IMR-90 (cell line): ENCODE data around the gene MEF2A. TPM values are rescaled to one million over a fixed set of nuclear protein-coding genes. Genes with fewer than 3 reads are reported as not detected.

Experiments
- ATAC-seq: fragments of 200-7000 bp; cut with Tn5 transposase; 2 replicates; pipeline ENCODE4 v1.9.1; 2020; ENCODE audit warnings: low read depth, mild to moderate bottlenecking, moderate library complexity
- BruUV-seq: library from RNA; stranded (reverse); fragments of 400-500 nt; replicated peaks from 2 replicates; lab custom pipeline; 2021; lab: Mats Ljungman, UMichigan
- CTCF ChIA-PET: fragments of 300-600 bp; formaldehyde crosslinking; extraction: SDS; loops from one replicate; lab custom pipeline; 2021; ENCODE audit warnings: antibody characterized with exemption; lab: Yijun Ruan, JAX
- POLR2A ChIA-PET: fragments of 300-600 bp; sonication (Branson Sonifier 250); formaldehyde crosslinking; loops from one replicate; lab custom pipeline; 2022; ENCODE audit warnings: antibody characterized with exemption; ENCODE audit not compliant: unreplicated experiment; lab: Charles Lee
- DNase-seq: peaks from one replicate; pipeline ENCODE4 v3.0.0; 2013
- H2AFZ ChIP-seq: replicated peaks from 2 replicates; pipeline ENCODE3; 2013; ENCODE audit warnings: low read length, mild to moderate bottlenecking; ENCODE audit not compliant: poor library complexity
- H2AK5ac ChIP-seq: 2 replicates; pipeline ENCODE4 v1.6.1; 2013; ENCODE audit warnings: low read depth, low read length, inconsistent platforms
- H2AK9ac ChIP-seq: replicated peaks from 2 replicates; pipeline ENCODE3; 2013; ENCODE audit warnings: mild to moderate bottlenecking, low read depth, low read length, moderate library complexity; ENCODE audit not compliant: poor library complexity
- H2BK120ac ChIP-seq: 2 replicates; pipeline ENCODE4 v1.6.1; 2013; ENCODE audit warnings: low read depth, low read length, inconsistent platforms
- H2BK15ac ChIP-seq: 3 replicates; pipeline ENCODE4 v1.6.1; 2013; ENCODE audit warnings: low read depth, low read length, inconsistent platforms
- H2BK20ac ChIP-seq: 2 replicates; pipeline ENCODE4 v1.6.1; 2013; ENCODE audit warnings: low read depth, mild to moderate bottlenecking, inconsistent platforms, low read length, moderate library complexity
- H2BK5ac ChIP-seq: 2 replicates; pipeline ENCODE4 v1.6.1; 2013; ENCODE audit warnings: mild to moderate bottlenecking, low read depth, low read length, inconsistent platforms; ENCODE audit not compliant: poor library complexity, severe bottlenecking
- H3K14ac ChIP-seq: replicated peaks from 2 replicates; pipeline ENCODE4 v1.6.1; 2013; ENCODE audit warnings: low read depth, low read length, inconsistent platforms
- H3K18ac ChIP-seq: 2 replicates; pipeline ENCODE4 v1.6.1; 2013; ENCODE audit warnings: low read depth, low read length, control low read depth
- H3K23ac ChIP-seq: 2 replicates; pipeline ENCODE4 v1.6.1; 2013; ENCODE audit warnings: low read depth, low read length, inconsistent platforms
- H3K27ac ChIP-seq: 2 replicates; pipeline ENCODE4 v1.5.1; 2013; ENCODE audit warnings: mild to moderate bottlenecking, control low read depth, low read length; ENCODE audit not compliant: insufficient read depth
- H3K27me3 ChIP-seq: 2 replicates; pipeline ENCODE4 v1.6.1; 2013; ENCODE audit warnings: low read length; ENCODE audit not compliant: control insufficient read depth, insufficient read depth
- H3K36me3 ChIP-seq: 2 replicates; pipeline ENCODE4 v1.6.1; 2013; ENCODE audit warnings: low read length, mixed read lengths; ENCODE audit not compliant: control insufficient read depth, insufficient read depth
- H3K4ac ChIP-seq: 2 replicates; pipeline ENCODE4 v1.6.1; 2013; ENCODE audit warnings: low read depth, low read length, inconsistent platforms
- H3K4me1 ChIP-seq: 2 replicates; pipeline ENCODE4 v1.6.1; 2013; ENCODE audit warnings: low read length, mixed read lengths; ENCODE audit not compliant: control insufficient read depth, insufficient read depth
- H3K4me2 ChIP-seq: 2 replicates; pipeline ENCODE4 v1.6.1; 2013; ENCODE audit warnings: low read depth, mild to moderate bottlenecking, control low read depth, low read length, moderate library complexity
- H3K4me3 ChIP-seq: 2 replicates; pipeline ENCODE4 v1.5.1; 2013; ENCODE audit warnings: low read depth, mild to moderate bottlenecking, control low read depth, low read length, moderate library complexity; ENCODE audit not compliant: insufficient read depth
- H3K56ac ChIP-seq: 2 replicates; pipeline ENCODE4 v1.6.1; 2013; ENCODE audit warnings: low read length, inconsistent platforms; ENCODE audit not compliant: insufficient read depth; ENCODE audit errors: extremely low read depth
- H3K79me1 ChIP-seq, 2 experiments: 2 replicates each; pipeline ENCODE4 v1.6.1; 2013; ENCODE audit warnings: low read length in 2 of 2, inconsistent platforms in 1 of 2, low read depth in 1 of 2
- H3K9ac ChIP-seq: 2 replicates; pipeline ENCODE4 v1.6.1; 2013; ENCODE audit warnings: low read depth, low read length, control low read depth
- H3K9me1 ChIP-seq: 2 replicates; pipeline ENCODE4 v1.6.1; 2013; ENCODE audit warnings: low read length, inconsistent platforms; ENCODE audit not compliant: insufficient read depth
- H3K9me3 ChIP-seq: 2 replicates; pipeline ENCODE4 v1.6.1; 2013; ENCODE audit warnings: low read length; ENCODE audit not compliant: control insufficient read depth, insufficient read depth
- H4K20me1 ChIP-seq: 2 replicates; pipeline ENCODE4 v1.6.1; 2013; ENCODE audit warnings: low read length, inconsistent platforms; ENCODE audit not compliant: insufficient read depth
- H4K5ac ChIP-seq: 2 replicates; pipeline ENCODE4 v1.6.1; 2013; ENCODE audit warnings: mild to moderate bottlenecking, low read depth, low read length, control low read depth
- H4K8ac ChIP-seq, 2 experiments: 2 replicates each; pipeline ENCODE4 v1.6.1; 2013; ENCODE audit warnings: low read depth in 2 of 2, low read length in 2 of 2, control low read depth in 1 of 2, inconsistent platforms in 1 of 2
- H4K91ac ChIP-seq: 2 replicates; pipeline ENCODE4 v1.6.1; 2013; ENCODE audit warnings: low read depth, low read length, inconsistent platforms; ENCODE audit not compliant: insufficient read depth
- BHLHE40 ChIP-seq: fragments of 150-350 bp; IDR thresholded peaks from 2 replicates; pipeline ENCODE4 v1.6.1; 2016; ENCODE audit warnings: mild to moderate bottlenecking, low read depth, low read length
- CEBPB ChIP-seq: IDR thresholded peaks from 2 replicates; pipeline ENCODE4 v1.6.1; 2012; ENCODE audit warnings: low read depth, low read length, improper control_type of control experiment
- CHD1 ChIP-seq: IDR thresholded peaks from 2 replicates; pipeline ENCODE4 v1.6.1; 2012; ENCODE audit warnings: low read depth, low read length, improper control_type of control experiment
- CTCF ChIP-seq: conservative IDR thresholded peaks from 2 replicates; pipeline ENCODE4 v1.5.1; 2012; ENCODE audit warnings: mild to moderate bottlenecking, low read depth, low read length, improper control_type of control experiment
- ELK1 ChIP-seq: fragments of 150-350 bp; IDR thresholded peaks from 2 replicates; pipeline ENCODE4 v1.6.1; 2016; ENCODE audit warnings: low read depth, mild to moderate bottlenecking, low read length, moderate library complexity, borderline replicate concordance
- FOS ChIP-seq: fragments of 150-350 bp; IDR thresholded peaks from 2 replicates; pipeline ENCODE4 v1.6.1; 2016; ENCODE audit warnings: low read depth, low read length
- MAFK ChIP-seq: IDR thresholded peaks from 2 replicates; pipeline ENCODE4 v1.6.1; 2012; ENCODE audit warnings: low read depth, low read length, improper control_type of control experiment
- MAZ ChIP-seq: IDR thresholded peaks from 2 replicates; pipeline ENCODE4 v1.6.1; 2012; ENCODE audit warnings: low read depth, mild to moderate bottlenecking, low read length, improper control_type of control experiment, moderate library complexity, borderline replicate concordance
- MXI1 ChIP-seq: IDR thresholded peaks from 2 replicates; pipeline ENCODE4 v1.6.1; 2012; ENCODE audit warnings: low read depth, mild to moderate bottlenecking, low read length, moderate library complexity, borderline replicate concordance
- NFE2L2 ChIP-seq: fragments of 150-350 bp; IDR thresholded peaks from 2 replicates; pipeline ENCODE4 v1.6.1; 2016; ENCODE audit warnings: low read depth, mild to moderate bottlenecking, low read length
- POLR2A ChIP-seq: IDR thresholded peaks from 2 replicates; pipeline ENCODE4 v1.6.1; 2012; ENCODE audit warnings: mild to moderate bottlenecking, low read depth, low read length
- RAD21 ChIP-seq: IDR thresholded peaks from 2 replicates; pipeline ENCODE4 v1.6.1; 2012; ENCODE audit warnings: low read length, improper control_type of control experiment
- RCOR1 ChIP-seq: IDR thresholded peaks from 2 replicates; pipeline ENCODE4 v1.6.1; 2012; ENCODE audit warnings: mild to moderate bottlenecking, low read length, improper control_type of control experiment; ENCODE audit not compliant: insufficient replicate concordance
- RFX5 ChIP-seq: IDR thresholded peaks from 2 replicates; pipeline ENCODE4 v1.8.0; 2012; ENCODE audit warnings: low read depth, mild to moderate bottlenecking, low read length, moderate library complexity
- SMC3 ChIP-seq: fragments of 150-350 bp; IDR thresholded peaks from 2 replicates; pipeline ENCODE4 v1.6.1; 2016; ENCODE audit warnings: low read depth, mild to moderate bottlenecking, antibody characterized with exemption, low read length, moderate library complexity
- USF2 ChIP-seq: fragments of 150-350 bp; IDR thresholded peaks from 2 replicates; pipeline ENCODE4 v1.6.1; 2017; ENCODE audit warnings: mild to moderate bottlenecking, antibody characterized with exemption, low read length, low read depth
- WGBS, 2 experiments: methylation state at CpG; one replicate each; pipeline versions ENCODE4 v1.1.5 to v1.1.7; 2013; ENCODE audit warnings: missing lambda C conversion rate in 2 of 2; ENCODE audit not compliant: insufficient read length in 1 of 2; ENCODE audit errors: extremely low coverage in 2 of 2; 5-methylcytosine and 5-hydroxymethylcytosine counted together
- dilution Hi-C: fragments of 300-500 bp; cut with HindIII; formaldehyde crosslinking; loops from one replicate; pipeline ENCODE4 v1.14.3; 2018; ENCODE audit warnings: low sequenced_read_pairs; ENCODE audit not compliant: unreplicated experiment
- in situ Hi-C: fragments of 300-500 bp; cut with MboI; formaldehyde crosslinking; loops from 3 replicates; pipeline ENCODE4 v1.14.3; 2019; ENCODE audit warnings: low sequenced_read_pairs, inconsistent platforms, mixed read lengths
- intact Hi-C: fragments of 100-400 bp; cut with micrococcal nuclease; formaldehyde crosslinking; loops from 2 replicates; pipeline ENCODE4 v1.10.0; 2022
- polyA plus RNA-seq, 3 experiments: library from polyadenylated mRNA; depleted of rRNA; stranded (reverse); fragments of >200 nt; gene quantifications; 2 replicates each; pipeline ENCODE4 v1.2.3, GENCODE V29; 2012; ENCODE audit warnings: low replicate concordance in 1 of 3
- total RNA-seq: library from RNA; depleted of rRNA; stranded (reverse); fragments of >200 nt; gene quantifications from 2 replicates; pipeline ENCODE4 v1.2.3, GENCODE V29; 2012

MEF2A gene
- total and polyA plus RNA-seq, 2 of the 4 experiments (the other 2 are of a cell fraction), result 16.1 to 16.7 TPM

- ATAC-seq (no peak), DNase-seq (no peak)
- no peak overlapping the region for H4K91ac ChIP-seq
- intact Hi-C loops (loop anchor here (10.0 kb wide), 1 partner anchor 60 kb away; no protein-coding TSS in a partner anchor), dilution Hi-C loops (no loop called here), in situ Hi-C loops (no loop called here)
- ChIA-PET POLR2A (no interaction called here), CTCF (no interaction called here)
- no peak overlapping the region for H3K23ac ChIP-seq
- H3K27me3 ChIP-seq, result no peaks in the 10 kb centered on the region
- H3K14ac ChIP-seq, result no peak overlapping the region
- no peak overlapping the region for H2BK5ac ChIP-seq
- peaks cover 6% of the 10 kb centered on the region for H3K36me3 ChIP-seq
- H2AFZ ChIP-seq, result no peak overlapping the region
- peaks cover 12 to 33% of the 10 kb centered on the region in 2 experiments for H3K79me1 ChIP-seq
- H3K56ac ChIP-seq, result no peak overlapping the region
- BruUV-seq, result no TSS peak
- no peak overlapping the region for H3K18ac ChIP-seq
- H3K4me3 ChIP-seq, result no peak overlapping the region
- peaks cover 3% of the 10 kb centered on the region; the same call in 1 of the 2 replicates for H3K4me1 ChIP-seq
- no peak overlapping the region for H2AK9ac ChIP-seq
- peaks cover 3% of the 10 kb centered on the region; the same call in 1 of the 2 replicates for H3K9me3 ChIP-seq
- 0 out of 2 replicates have a peak, but pooled peaks cover 5% of the 10 kb centered on the region for H4K20me1 ChIP-seq
- no peak overlapping the region for H3K4me2 ChIP-seq
- 100% methylated on average over 1 of the region's 3 CpGs; no CpG with 5 or more reads in 1 of the 2 experiments for WGBS, 2 experiments
- no peak overlapping the region for H3K4ac ChIP-seq
- H3K27ac ChIP-seq, result no peak overlapping the region
- H4K8ac ChIP-seq, result no peak overlapping the region
- no peak overlapping the region for H2BK15ac ChIP-seq
- H4K5ac ChIP-seq, result no peak overlapping the region
- TF ChIP-seq CHD1, result no peak
- no peak for TF ChIP-seq MAFK
- TF ChIP-seq FOS, result no peak
- TF ChIP-seq MAZ, result no peak
- no peak for TF ChIP-seq USF2
- TF ChIP-seq RFX5, result no peak
- no peak for TF ChIP-seq NFE2L2
- no peak for TF ChIP-seq BHLHE40
- TF ChIP-seq SMC3, result no peak
- no peak for TF ChIP-seq CEBPB
- no peak for TF ChIP-seq MXI1
- no peak for TF ChIP-seq ELK1
- no peak for TF ChIP-seq RAD21
- no peak for TF ChIP-seq RCOR1
- no peak for TF ChIP-seq CTCF
- TF ChIP-seq POLR2A, result no peak
- H2BK20ac ChIP-seq, result no peak overlapping the region
- no peak overlapping the region for H2BK120ac ChIP-seq
- no peak overlapping the region for H3K9ac ChIP-seq
- H2AK5ac ChIP-seq, result no peak overlapping the region
- H3K9me1 ChIP-seq, result no peaks in the 10 kb centered on the region
Measured at GRCh38 chr15:99634576-99634975, 68.8 kb downstream of the MEF2A start.
